Measurements from ENCODE around the gene STK32C.
A peak's percentile ranks its signal among the peaks of the same experiment; 100 is the strongest.

Gene STK32C

GRCh38 chr10:132187430-132188138, 120.2 kb downstream of the STK32C start:
- peak in 1 of 42 donors; percentile 42 for DNase-seq
- intact Hi-C loops (cut with DNase I): no loop called here

GRCh38 chr10:132186488-132187429, 121.0 kb downstream of the STK32C start, which contains the start of gene DPYSL4:
Gene DPYSL4 (plus strand): TSS chr10:132186948. CDS start chr10:132187064, 116 bp downstream.
- peak in 30 of 42 donors; percentile 32 to 78 (median 62) for DNase-seq
- intact Hi-C loops (cut with DNase I): no loop called here

- DNase-seq: peak in 6 of 42 donors; percentile 12 to 59 (median 50)
- intact Hi-C loops (cut with DNase I): no loop called here
Measured at GRCh38 chr10:132185601-132186487, 121.9 kb downstream of the STK32C start.

GRCh38 chr10:132184816-132185593, 122.7 kb downstream of the STK32C start:
- DNase-seq: peak in 3 of 42 donors; percentile 31 to 43 (median 36)

GRCh38 chr10:132183046-132183445, 124.7 kb downstream of the STK32C start:
- peak in 1 of 42 donors; percentile 34 for DNase-seq
- intact Hi-C loops (cut with DNase I): no loop called here

More at GRCh38 chr10:132184816-132185593, 122.7 kb downstream of the STK32C start:
- intact Hi-C loops (cut with DNase I): no loop called here

GRCh38 chr10:132182591-132182990, 125.2 kb downstream of the STK32C start:
- intact Hi-C loops (cut with DNase I): no loop called here
- no peak for DNase-seq

- intact Hi-C loops (cut with DNase I): no loop called here
- peak in 2 of 42 donors; percentile 14 to 41 for DNase-seq
Measured at GRCh38 chr10:132181691-132182425, 125.9 kb downstream of the STK32C start.

- no peak for DNase-seq
- intact Hi-C loops (cut with DNase I): no loop called here
Measured at GRCh38 chr10:132180736-132181135, 127.0 kb downstream of the STK32C start.

- intact Hi-C loops (cut with DNase I): no loop called here
- DNase-seq: peak in 1 of 42 donors; percentile 0
Measured at GRCh38 chr10:132179551-132180392, 128.0 kb downstream of the STK32C start.

- intact Hi-C loops (cut with DNase I): no loop called here
- DNase-seq: peak in 1 of 42 donors; percentile 0
Measured at GRCh38 chr10:132178672-132179545, 128.8 kb downstream of the STK32C start.

GRCh38 chr10:132178046-132178445, 129.7 kb downstream of the STK32C start:
- intact Hi-C loops (cut with DNase I): no loop called here
- DNase-seq: no peak

- peak in 1 of 42 donors; percentile 39 for DNase-seq
- intact Hi-C loops (cut with DNase I): no loop called here
Measured at GRCh38 chr10:132176623-132177500, 130.9 kb downstream of the STK32C start.

- DNase-seq: peak in 41 of 42 donors; percentile 33 to 84 (median 62)
- intact Hi-C loops (cut with DNase I): no loop called here
Measured at GRCh38 chr10:132175907-132176581, 131.7 kb downstream of the STK32C start.

GRCh38 chr10:132175408-132175807, 132.3 kb downstream of the STK32C start:
- DNase-seq: peak in 3 of 42 donors; percentile 0 to 16 (median 2)
- intact Hi-C loops (cut with DNase I): no loop called here
